Measurements from ENCODE around the gene SF3B3.

The SF3B3 gene

GRCh38 chr16:70589998-70590471 is 66.4 kb downstream of the SF3B3 start:
- no peak for DNase-seq (ENCODE audit: low read depth in 2 of 2)

GRCh38 chr16:70590722-70591415 is 67.3 kb downstream of the SF3B3 start:
- DNase-seq (ENCODE audit: low read depth in 2 of 2): no peak

- no peak for DNase-seq (ENCODE audit: low read depth in 2 of 2)
Measured at GRCh38 chr16:70591615-70592014, 68.0 kb downstream of the SF3B3 start.

GRCh38 chr16:70592106-70592571 is 68.5 kb downstream of the SF3B3 start:
- no peak for DNase-seq (ENCODE audit: low read depth in 2 of 2)

GRCh38 chr16:70593544-70593943 is 69.9 kb downstream of the SF3B3 start:
- no peak for DNase-seq (ENCODE audit: low read depth in 2 of 2)

GRCh38 chr16:70594569-70594968 is 71.0 kb downstream of the SF3B3 start:
- DNase-seq (ENCODE audit: low read depth in 2 of 2): no peak

- no peak for DNase-seq (ENCODE audit: low read depth in 2 of 2)
Measured at GRCh38 chr16:70597135-70597835, 73.7 kb downstream of the SF3B3 start.

GRCh38 chr16:70598937-70599503 is 75.4 kb downstream of the SF3B3 start:
- DNase-seq (ENCODE audit: low read depth in 2 of 2): no peak

GRCh38 chr16:70600730-70601129 is 77.1 kb downstream of the SF3B3 start:
- DNase-seq (ENCODE audit: low read depth in 2 of 2): no peak

GRCh38 chr16:70601576-70602575 is 78.3 kb downstream of the SF3B3 start:
- no peak for DNase-seq (ENCODE audit: low read depth in 2 of 2)

- DNase-seq (ENCODE audit: low read depth in 2 of 2): no peak
Measured at GRCh38 chr16:70602831-70603230, 79.2 kb downstream of the SF3B3 start.

- no peak for DNase-seq (ENCODE audit: low read depth in 2 of 2)
Measured at GRCh38 chr16:70604407-70605282, 81.0 kb downstream of the SF3B3 start.

GRCh38 chr16:70605283-70605657 is 81.7 kb downstream of the SF3B3 start:
- DNase-seq (ENCODE audit: low read depth in 2 of 2): no peak

GRCh38 chr16:70608521-70608920 is 84.9 kb downstream of the SF3B3 start:
- no peak for DNase-seq (ENCODE audit: low read depth in 2 of 2)

- DNase-seq (ENCODE audit: low read depth in 2 of 2): no peak
Measured at GRCh38 chr16:70610273-70611223, 86.9 kb downstream of the SF3B3 start.

GRCh38 chr16:70611224-70611598 is 87.6 kb downstream of the SF3B3 start:
- DNase-seq (ENCODE audit: low read depth in 2 of 2): no peak

GRCh38 chr16:70611785-70612303 is 88.2 kb downstream of the SF3B3 start:
- DNase-seq (ENCODE audit: low read depth in 2 of 2): no peak

GRCh38 chr16:70612931-70613330 is 89.3 kb downstream of the SF3B3 start:
- no peak for DNase-seq (ENCODE audit: low read depth in 2 of 2)

GRCh38 chr16:70614208-70614951 is 90.8 kb downstream of the SF3B3 start:
- DNase-seq (ENCODE audit: low read depth in 2 of 2): no peak

Data from stimulated activated CD4-positive, alpha-beta T cell treated with anti-CD3 and anti-CD28 coated beads, Interleukin-1b, Interleukin-23, amount 100 ng/mL, for 4 hours (primary cell).